Nephron (organoid): ENCODE data around the gene CTSC.
A peak's percentile ranks its signal among the peaks of the same experiment; 100 is the strongest.

Experiments
- H3K27ac Mint-ChIP-seq, 3 experiments: 2 replicates each; pipeline ENCODE4 v1.8.0; 2020; ENCODE audit warnings: mixed read lengths in 3 of 3, mild to moderate bottlenecking in 2 of 3, moderate library complexity in 1 of 3
- H3K27me3 Mint-ChIP-seq: 2 replicates; pipeline ENCODE4 v1.8.0; 2021; ENCODE audit warnings: low read depth, mild to moderate bottlenecking, moderate library complexity, mixed read lengths
- H3K36me3 Mint-ChIP-seq: 2 replicates; pipeline ENCODE4 v1.8.0; 2020; ENCODE audit warnings: low read depth, mixed read lengths
- H3K4me1 Mint-ChIP-seq: 2 replicates; pipeline ENCODE4 v1.8.0; 2020; ENCODE audit warnings: mixed read lengths
- H3K4me3 Mint-ChIP-seq, 3 experiments: 2 replicates each; pipeline ENCODE4 v1.8.0; 2020; ENCODE audit warnings: mild to moderate bottlenecking in 3 of 3, mixed read lengths in 3 of 3, moderate library complexity in 2 of 3
- H3K9me3 Mint-ChIP-seq: 2 replicates; pipeline ENCODE4 v1.8.0; 2020; ENCODE audit warnings: mixed read lengths
- TF ChIP-seq, protein P1 (sequence below), 3 experiments: fragments of 200-600 bp; sonication (generic); IDR thresholded peaks; one replicate each; pipeline ENCODE4 v1.5.0; 2021; ENCODE audit warnings: antibody characterized with exemption in 3 of 3; ENCODE audit not compliant: unreplicated experiment in 3 of 3

The CTSC gene

DNA sequence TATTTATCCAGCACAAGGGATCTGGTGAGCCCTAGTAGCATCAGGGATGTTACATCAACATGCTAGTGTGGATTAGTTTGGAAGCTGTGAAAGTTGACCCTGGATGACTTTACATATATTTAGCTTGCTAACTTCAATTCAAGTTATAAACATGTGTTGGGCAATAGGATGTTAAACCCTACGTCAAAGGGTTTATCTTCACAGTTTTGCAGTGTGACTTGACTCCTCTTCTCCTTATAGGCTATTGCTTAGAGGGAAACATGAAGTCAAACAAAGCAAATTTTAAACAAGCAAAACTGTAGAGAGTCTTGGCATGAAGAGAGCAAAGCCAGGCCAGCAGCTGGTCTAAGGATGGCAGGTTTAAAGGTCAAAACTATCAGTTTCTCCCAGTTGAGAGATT lies 11.3 kb upstream of the CTSC start:
- Mint-ChIP-seq H3K36me3 (no peaks in the 10 kb centered on the region), H3K4me1 (peaks cover 5% of the 10 kb centered on the region), H3K27me3 (no peaks in the 10 kb centered on the region), H3K27ac (no peak overlapping the region), H3K4me3 (no peak overlapping the region), H3K9me3 (no peaks in the 10 kb centered on the region)
- TF ChIP-seq, protein P1, sequence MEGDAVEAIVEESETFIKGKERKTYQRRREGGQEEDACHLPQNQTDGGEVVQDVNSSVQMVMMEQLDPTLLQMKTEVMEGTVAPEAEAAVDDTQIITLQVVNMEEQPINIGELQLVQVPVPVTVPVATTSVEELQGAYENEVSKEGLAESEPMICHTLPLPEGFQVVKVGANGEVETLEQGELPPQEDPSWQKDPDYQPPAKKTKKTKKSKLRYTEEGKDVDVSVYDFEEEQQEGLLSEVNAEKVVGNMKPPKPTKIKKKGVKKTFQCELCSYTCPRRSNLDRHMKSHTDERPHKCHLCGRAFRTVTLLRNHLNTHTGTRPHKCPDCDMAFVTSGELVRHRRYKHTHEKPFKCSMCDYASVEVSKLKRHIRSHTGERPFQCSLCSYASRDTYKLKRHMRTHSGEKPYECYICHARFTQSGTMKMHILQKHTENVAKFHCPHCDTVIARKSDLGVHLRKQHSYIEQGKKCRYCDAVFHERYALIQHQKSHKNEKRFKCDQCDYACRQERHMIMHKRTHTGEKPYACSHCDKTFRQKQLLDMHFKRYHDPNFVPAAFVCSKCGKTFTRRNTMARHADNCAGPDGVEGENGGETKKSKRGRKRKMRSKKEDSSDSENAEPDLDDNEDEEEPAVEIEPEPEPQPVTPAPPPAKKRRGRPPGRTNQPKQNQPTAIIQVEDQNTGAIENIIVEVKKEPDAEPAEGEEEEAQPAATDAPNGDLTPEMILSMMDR (IDR thresholded peaks at IDR 0.05; ENCODE audit: unreplicated experiment in 3 of 3): no peak

DNA sequence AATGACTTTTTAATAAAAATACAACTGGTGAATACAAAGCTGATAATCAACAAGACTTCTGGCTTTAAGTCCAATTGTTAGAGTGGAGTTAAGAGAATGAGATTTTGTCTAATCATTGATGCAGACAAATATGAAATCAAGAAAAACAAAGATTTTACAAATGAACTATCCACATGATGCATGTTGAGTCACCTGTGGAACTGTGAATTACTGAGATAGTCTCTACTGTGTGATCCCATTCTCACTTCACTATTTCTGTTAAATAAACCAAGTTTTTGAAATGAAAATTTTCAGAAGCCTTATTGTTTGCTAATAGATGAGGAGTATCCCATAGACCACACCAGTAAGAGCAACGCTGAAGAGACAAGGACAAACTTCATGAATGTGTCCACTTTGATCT lies 8.4 kb upstream of the CTSC start:
- H3K27ac Mint-ChIP-seq: no peak overlapping the region
- H3K4me1 Mint-ChIP-seq: peaks cover 5% of the 10 kb centered on the region
- no peaks in the 10 kb centered on the region for H3K9me3 Mint-ChIP-seq
- H3K27me3 Mint-ChIP-seq: no peaks in the 10 kb centered on the region
- no peak overlapping the region for H3K4me3 Mint-ChIP-seq
- H3K36me3 Mint-ChIP-seq: no peaks in the 10 kb centered on the region
- TF ChIP-seq, protein P1 (IDR thresholded peaks at IDR 0.05; ENCODE audit: unreplicated experiment in 3 of 3): no peak

DNA sequence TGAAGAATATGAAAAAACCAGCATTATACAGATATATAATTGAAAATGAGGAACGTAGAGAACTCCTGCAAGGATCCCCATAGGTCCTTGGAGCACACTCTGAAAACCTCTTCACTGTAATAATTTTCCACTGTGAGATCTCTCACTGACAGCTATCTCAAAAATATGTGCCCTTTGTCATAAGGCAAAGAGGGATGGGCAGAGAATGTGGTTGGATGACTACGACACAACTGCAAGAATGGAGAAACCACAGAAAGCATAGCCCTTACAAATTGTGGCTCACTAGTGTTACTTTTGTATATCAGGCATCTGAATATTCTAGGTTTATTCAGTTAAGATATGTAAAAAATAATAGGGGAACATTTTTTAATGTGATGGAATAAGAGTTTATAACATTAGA lies 7.9 kb upstream of the CTSC start:
- no peak overlapping the region for H3K27ac Mint-ChIP-seq
- peaks cover 5% of the 10 kb centered on the region for H3K4me1 Mint-ChIP-seq
- H3K9me3 Mint-ChIP-seq: no peaks in the 10 kb centered on the region
- H3K36me3 Mint-ChIP-seq: no peaks in the 10 kb centered on the region
- TF ChIP-seq, protein P1 (IDR thresholded peaks at IDR 0.05; ENCODE audit: unreplicated experiment in 3 of 3): no peak
- no peaks in the 10 kb centered on the region for H3K27me3 Mint-ChIP-seq
- H3K4me3 Mint-ChIP-seq: no peak overlapping the region

DNA sequence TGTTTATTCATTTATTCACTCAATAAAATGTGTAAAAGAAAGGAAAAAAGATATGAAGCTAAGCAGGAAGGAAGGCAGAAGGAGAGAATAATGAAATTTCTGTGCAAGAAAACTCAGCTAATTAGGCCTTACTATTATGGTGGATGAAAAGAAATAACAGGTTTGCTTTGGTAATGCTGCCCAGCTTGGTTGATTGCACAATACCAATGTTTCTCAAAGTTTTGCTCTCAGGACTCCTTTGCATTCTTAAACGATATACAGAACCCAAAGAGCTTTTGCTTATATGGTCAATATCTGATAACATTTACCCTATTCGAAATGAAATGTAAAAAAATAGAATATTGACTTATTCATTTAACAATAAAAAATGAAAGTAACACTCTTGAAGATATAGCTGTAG lies 7.3 kb upstream of the CTSC start:
- Mint-ChIP-seq H3K27ac (no peak overlapping the region), H3K36me3 (no peaks in the 10 kb centered on the region), H3K4me1 (peaks cover 8% of the 10 kb centered on the region), H3K27me3 (no peaks in the 10 kb centered on the region), H3K4me3 (no peak overlapping the region), H3K9me3 (no peaks in the 10 kb centered on the region)
- TF ChIP-seq, protein P1 (IDR thresholded peaks at IDR 0.05; ENCODE audit: unreplicated experiment in 3 of 3): no peak

DNA sequence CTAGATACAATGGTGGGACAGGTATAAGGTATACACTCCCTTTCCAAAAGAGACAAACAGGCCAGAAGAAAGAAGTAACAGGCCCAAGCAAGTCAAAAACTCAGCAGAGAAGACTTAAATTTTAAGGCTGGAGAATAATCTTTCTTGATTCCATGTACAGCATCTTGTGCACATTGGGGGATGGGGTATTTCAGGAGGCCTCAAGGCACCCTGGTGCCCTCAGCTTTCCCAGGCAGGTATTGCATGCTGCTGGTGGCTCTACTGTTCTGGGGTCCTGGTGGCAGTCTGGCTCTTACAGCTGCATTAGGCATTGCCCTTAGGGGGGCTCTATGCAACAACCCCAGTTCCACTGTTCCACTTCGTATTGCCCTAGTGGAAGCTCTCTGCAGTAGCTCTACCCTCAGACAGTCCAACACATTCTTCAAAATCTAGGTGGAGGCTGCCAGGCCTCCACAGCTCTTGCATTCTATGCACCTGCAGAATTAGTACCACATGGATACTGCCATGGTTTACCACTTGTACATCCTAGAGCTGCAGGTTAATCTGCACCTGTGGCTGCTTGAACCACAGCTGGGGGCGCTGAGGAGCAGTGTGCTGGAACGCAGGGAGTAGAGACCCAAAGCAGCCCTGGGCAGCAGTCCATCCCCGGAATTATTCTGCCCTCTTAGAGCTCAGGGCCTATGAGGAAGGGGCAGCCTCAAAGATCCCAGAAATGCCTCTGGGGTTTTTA lies 4.2 kb upstream of the CTSC start:
- Mint-ChIP-seq H3K9me3 (no peaks in the 10 kb centered on the region), H3K36me3 (no peaks in the 10 kb centered on the region), H3K4me1 (peaks cover 17% of the 10 kb centered on the region), H3K27ac (no peak overlapping the region), H3K27me3 (no peaks in the 10 kb centered on the region), H3K4me3 (no peak overlapping the region)
- TF ChIP-seq, protein P1 (IDR thresholded peaks at IDR 0.05; ENCODE audit: unreplicated experiment in 3 of 3): no peak

DNA sequence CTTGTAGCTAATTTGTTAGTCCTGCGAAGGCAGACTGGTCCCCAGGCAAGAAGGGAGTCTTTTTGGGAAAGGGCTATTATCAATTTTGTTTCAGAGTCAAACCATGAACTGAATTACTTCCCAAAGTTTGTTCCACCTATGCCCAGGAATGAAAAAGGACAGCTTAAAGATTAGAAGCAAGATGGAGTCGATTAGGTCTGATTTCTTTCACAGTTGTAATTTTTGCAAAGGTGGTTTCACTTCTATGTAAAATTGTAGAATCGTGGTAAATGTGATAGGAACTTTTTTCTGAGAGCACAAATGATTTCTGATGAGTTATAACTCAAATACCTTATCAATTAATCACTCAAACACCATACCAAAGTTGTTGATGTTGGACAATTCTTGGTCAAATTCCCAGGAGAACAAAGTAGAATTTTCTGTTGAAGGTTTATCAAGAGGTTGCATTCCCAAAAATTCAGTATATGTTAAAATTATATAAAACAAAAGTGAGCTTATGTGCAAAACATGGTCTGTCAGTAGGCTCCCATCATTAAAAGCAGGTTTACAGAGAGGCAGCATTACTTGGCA lies 2.9 kb upstream of the CTSC start:
- Mint-ChIP-seq H3K9me3 (no peaks in the 10 kb centered on the region), H3K4me1 (peaks cover 20% of the 10 kb centered on the region), H3K36me3 (peaks cover 3% of the 10 kb centered on the region), H3K27ac (peak overlapping the region in 1 of 3 experiments; percentile 20), H3K27me3 (no peaks in the 10 kb centered on the region), H3K4me3 (no peak overlapping the region)
- TF ChIP-seq, protein P1 (IDR thresholded peaks at IDR 0.05; ENCODE audit: unreplicated experiment in 3 of 3): no peak
